ENCODE data around the gene ABCA2. TPM values are rescaled to one million over a fixed set of nuclear protein-coding genes. Genes with fewer than 3 reads are reported as not detected.

Gene ABCA2
- total RNA-seq, 6 experiments from 2014 or later: 18.3 to 36.3 (median 23.6) TPM

GRCh38 chr9:137002646-137003041 is 25.4 kb downstream of the ABCA2 start:
- peaks cover 20% of the 10 kb centered on the region for H3K4me1 Mint-ChIP-seq (ENCODE audit: low read depth)
- TF ChIP-seq CTCF (IDR thresholded peaks at IDR 0.05): no peak
- H3K27me3 Mint-ChIP-seq (ENCODE audit: insufficient read depth): no peaks in the 10 kb centered on the region
- no peaks in the 10 kb centered on the region; the same call in 1 of the 2 replicates for H3K9me3 Mint-ChIP-seq
- H3K27ac Mint-ChIP-seq: no peak overlapping the region
- no peak overlapping the region for H3K4me3 Mint-ChIP-seq
- DNase-seq: no peak
- H3K36me3 Mint-ChIP-seq (ENCODE audit: low read depth): no peaks in the 10 kb centered on the region

- no peaks in the 10 kb centered on the region for H3K27me3 Mint-ChIP-seq (ENCODE audit: insufficient read depth)
- H3K36me3 Mint-ChIP-seq (ENCODE audit: low read depth): no peaks in the 10 kb centered on the region
- no peak overlapping the region for H3K4me3 Mint-ChIP-seq
- H3K4me1 Mint-ChIP-seq (ENCODE audit: low read depth): peaks cover 23% of the 10 kb centered on the region
- no peaks in the 10 kb centered on the region; the same call in 1 of the 2 replicates for H3K9me3 Mint-ChIP-seq
- no peak for TF ChIP-seq CTCF (IDR thresholded peaks at IDR 0.05)
- no peak for DNase-seq
- H3K27ac Mint-ChIP-seq: no peak overlapping the region
These were observed 26.0 kb downstream of the ABCA2 start for GRCh38 chr9:137001857-137002645.

DNA sequence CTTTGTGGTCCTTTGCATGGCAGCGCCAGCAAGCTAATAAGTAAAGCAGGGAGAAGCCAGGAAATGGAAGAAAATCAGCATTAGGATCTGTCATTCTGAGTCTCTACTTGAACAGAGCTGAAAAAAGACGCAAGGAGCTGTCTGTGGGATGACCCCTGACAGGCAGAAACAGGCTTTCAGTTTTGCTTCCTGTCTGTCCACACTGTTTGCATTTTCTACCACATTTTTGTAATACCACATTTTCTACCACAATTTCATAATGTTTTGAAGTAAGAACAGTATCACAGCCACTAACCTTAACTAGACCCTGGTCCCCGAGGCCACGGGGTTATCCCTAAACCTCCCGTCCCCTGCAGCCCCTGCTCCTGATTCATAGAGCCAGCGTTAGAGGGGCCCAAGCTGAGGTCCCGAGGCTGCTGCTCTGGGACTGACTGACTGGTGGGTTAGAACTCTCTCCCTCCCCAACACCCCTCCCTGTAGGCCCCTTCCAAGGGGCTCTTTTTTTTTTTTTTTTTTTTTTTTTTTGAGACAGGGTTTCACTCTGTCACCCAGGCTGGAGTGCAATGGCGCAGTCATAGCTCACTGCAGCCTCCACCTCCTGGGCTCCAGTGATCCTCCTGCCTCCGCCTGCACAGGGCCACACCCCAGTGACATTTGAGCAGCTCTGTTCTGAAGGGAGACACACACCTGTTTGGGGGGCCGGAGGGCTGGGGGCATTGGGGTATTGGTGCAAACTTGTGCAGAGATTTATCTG is 27.7 kb downstream of the ABCA2 start:
- Mint-ChIP-seq H3K27me3 (ENCODE audit: insufficient read depth) (no peaks in the 10 kb centered on the region; the same call in 1 of the 2 replicates), H3K36me3 (ENCODE audit: low read depth) (no peaks in the 10 kb centered on the region), H3K4me1 (ENCODE audit: low read depth) (peaks cover 32% of the 10 kb centered on the region), H3K4me3 (peak overlapping the region; percentile 42; the same call in 1 of the 2 replicates), H3K9me3 (no peaks in the 10 kb centered on the region; the same call in 1 of the 2 replicates), H3K27ac (peak overlapping the region; percentile 75)
- no peak for TF ChIP-seq CTCF (IDR thresholded peaks at IDR 0.05)
- peak; percentile 63 for DNase-seq

- H3K4me1 Mint-ChIP-seq (ENCODE audit: low read depth): peaks cover 32% of the 10 kb centered on the region
- no peak for DNase-seq
- no peak overlapping the region for H3K4me3 Mint-ChIP-seq
- H3K9me3 Mint-ChIP-seq: no peaks in the 10 kb centered on the region
- no peaks in the 10 kb centered on the region for H3K36me3 Mint-ChIP-seq (ENCODE audit: low read depth)
- H3K27ac Mint-ChIP-seq: no peak overlapping the region; the same call in 1 of the 2 replicates
- no peaks in the 10 kb centered on the region; the same call in 1 of the 2 replicates for H3K27me3 Mint-ChIP-seq (ENCODE audit: insufficient read depth)
- no peak for TF ChIP-seq CTCF (IDR thresholded peaks at IDR 0.05)
These were observed 30.2 kb downstream of the ABCA2 start for GRCh38 chr9:136997830-136998234.

GRCh38 chr9:136997371-136997770 is 30.7 kb downstream of the ABCA2 start:
- H3K4me1 Mint-ChIP-seq (ENCODE audit: low read depth): peaks cover 32% of the 10 kb centered on the region
- TF ChIP-seq CTCF (IDR thresholded peaks at IDR 0.05): no peak
- H3K9me3 Mint-ChIP-seq: no peaks in the 10 kb centered on the region
- no peak overlapping the region for H3K27ac Mint-ChIP-seq
- no peak for DNase-seq
- H3K36me3 Mint-ChIP-seq (ENCODE audit: low read depth): no peaks in the 10 kb centered on the region
- H3K4me3 Mint-ChIP-seq: no peak overlapping the region
- H3K27me3 Mint-ChIP-seq (ENCODE audit: insufficient read depth): no peaks in the 10 kb centered on the region; the same call in 1 of the 2 replicates
